Measurements from ENCODE around the gene NDUFB4.
"Not testable (repeated sequence)": the region's sequence is repeated elsewhere in the genome, so short reads cannot be mapped to it uniquely, and the experiment has no call there.

Gene NDUFB4

GRCh38 chr3:120569222-120570057 is 26.7 kb upstream of the NDUFB4 start:
- no peak for DNase-seq (ENCODE audit: low read depth)

DNA sequence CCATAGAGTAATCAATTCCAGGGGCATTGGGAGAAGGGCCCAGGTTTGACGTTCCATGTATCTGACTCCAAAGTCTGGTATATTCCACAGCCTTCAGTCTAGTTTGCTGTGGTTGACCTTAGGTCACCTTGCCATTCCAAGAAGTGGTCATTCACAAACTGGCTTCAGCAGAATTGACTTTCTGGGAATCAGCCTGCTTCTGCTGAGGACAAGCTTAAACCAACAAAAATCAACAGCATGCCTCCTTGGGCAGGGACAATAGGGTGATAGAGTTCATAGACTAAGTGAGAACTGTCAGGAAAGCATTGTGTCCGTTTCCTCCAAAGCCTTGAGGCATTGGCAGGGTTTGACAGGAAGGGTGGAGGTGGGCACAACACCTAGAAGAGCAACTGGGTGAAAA is 24.1 kb upstream of the NDUFB4 start:
- no peak for DNase-seq (ENCODE audit: low read depth)

DNA sequence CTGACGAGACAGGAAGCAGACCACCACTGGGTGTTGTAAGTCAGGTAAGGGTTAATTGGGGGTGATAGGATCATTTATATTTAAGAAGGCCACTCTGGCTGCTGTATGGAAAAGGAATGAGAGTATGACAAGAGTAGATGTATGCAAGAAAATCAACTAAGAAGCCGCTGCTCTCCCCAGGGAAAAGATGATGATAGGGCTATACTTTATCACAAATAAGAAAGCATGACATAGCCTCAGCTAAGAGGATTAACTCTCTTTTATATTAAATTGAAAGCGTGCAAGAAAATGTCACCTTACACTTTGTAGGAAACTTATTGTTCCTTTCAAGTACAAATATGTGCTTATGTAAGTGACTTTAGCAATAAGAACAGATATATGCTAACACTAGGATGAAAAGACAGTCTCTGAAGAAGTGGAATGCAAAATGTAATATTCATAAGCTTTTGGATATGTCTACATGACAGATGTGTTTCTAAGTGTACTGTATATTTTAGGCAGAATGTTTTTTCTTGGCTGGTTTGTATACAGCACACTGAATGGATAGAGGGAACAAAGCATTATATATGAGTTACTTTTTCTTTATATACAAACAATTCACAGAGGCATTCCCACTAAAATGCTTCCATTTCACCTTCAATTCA is 8.7 kb upstream of the NDUFB4 start:
- DNase-seq (ENCODE audit: low read depth), result no peak

DNA sequence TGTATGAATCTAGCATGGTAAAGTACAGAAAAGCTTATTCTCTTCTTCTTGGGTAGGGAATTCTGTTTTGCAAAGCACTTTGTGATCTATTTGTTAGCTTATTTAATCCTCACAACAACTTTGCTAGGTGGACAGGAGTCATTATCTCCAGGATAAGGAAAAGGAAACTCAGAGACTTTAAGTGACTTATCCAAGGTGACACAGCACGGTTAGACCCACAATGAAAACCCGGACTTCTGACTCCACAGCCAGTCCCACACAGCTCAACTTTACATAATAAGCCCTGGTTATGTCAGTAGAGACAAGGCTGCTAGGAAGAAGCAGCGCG is 384 bp upstream of the NDUFB4 start:
- DNase-seq (ENCODE audit: low read depth), result no peak

DNA sequence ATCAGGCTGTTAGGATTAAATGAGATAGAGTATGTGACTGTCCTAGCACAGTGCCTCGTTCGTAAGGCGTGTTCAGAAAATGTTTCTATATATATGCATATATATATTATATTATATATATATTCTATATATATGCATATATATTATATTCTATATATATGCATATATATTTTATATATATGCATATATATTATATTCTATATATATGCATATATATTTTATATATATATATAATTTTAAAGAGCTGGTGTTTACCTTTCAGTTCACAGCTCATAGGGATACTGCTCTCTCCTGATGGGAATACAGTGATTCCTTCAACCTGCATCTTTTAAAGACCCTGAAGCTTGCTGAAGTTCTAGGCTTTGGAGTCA is 702 bp downstream of the NDUFB4 start:
- no peak for DNase-seq (ENCODE audit: low read depth)

DNA sequence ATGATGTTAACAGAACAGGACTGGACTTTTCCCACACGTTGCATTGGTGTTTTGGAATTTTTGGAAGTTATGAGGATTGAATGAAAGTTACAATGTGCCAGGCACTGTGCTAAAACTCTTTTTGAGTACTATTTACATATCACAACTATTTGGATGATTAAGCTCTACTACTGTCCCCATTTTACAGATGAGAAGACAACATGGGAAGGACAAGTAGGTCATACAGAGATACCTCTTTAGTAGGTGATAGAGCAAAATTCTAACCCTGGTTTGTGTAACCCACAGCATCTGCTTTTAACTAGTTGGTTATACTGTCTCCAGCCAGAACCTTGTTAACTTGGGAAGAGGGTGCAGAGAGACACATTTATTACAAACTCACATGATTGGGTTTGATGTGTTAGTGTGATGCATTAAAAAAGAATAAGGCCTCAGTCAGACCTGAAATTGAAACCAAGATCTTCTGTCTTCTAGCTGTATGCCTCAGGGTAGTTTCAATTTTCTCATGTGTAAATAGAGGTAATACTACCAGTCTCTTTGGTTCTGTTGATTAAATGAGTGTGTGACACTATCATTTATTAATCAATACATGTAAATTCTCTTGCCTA is 1.4 kb downstream of the NDUFB4 start:
- DNase-seq (ENCODE audit: low read depth), result no peak

- DNase-seq (ENCODE audit: low read depth), result no peak
Measured at GRCh38 chr3:120599211-120599610, 3.1 kb downstream of the NDUFB4 start.

DNA sequence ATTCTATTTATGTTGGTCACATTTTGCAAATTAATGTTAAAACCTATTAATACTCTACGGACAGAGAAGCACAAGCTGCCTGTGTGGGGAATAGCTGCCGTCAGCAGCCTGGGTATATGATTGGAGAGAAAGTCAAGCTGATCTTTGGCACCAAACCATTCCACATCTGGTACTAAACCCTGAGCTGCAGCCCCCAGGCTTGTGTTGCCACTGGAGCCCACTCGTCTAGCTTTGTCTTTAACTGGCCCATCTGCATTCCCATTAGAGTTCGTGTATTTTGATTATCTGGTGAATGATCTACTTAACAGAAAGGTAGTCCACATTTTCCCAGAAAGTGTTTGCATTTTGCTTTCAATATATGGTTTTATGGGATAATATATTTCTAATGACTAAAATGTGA is 5.4 kb downstream of the NDUFB4 start:
- DNase-seq (ENCODE audit: low read depth), result no peak

GRCh38 chr3:120602682-120603081 is 6.5 kb downstream of the NDUFB4 start:
- DNase-seq (ENCODE audit: low read depth), result no peak

DNA sequence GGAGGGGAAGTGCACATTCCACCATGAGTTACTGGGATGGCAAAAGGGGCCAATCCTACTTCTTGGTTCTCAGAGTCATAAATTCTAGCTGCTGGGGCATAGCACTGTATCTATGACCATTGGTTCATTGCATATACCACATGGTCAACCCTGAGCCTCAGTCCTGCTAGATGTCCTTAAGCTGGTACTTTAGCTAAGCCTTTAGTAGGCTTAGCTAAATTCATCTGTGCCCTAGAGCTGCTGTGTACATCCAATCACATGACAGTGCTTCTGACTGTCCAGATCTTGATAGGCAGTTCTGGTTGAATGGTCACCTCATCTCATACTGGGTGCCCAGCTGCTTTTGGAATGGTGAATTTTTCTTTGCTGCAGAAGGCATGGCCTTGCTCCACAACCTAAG is 8.2 kb downstream of the NDUFB4 start:
- DNase-seq (ENCODE audit: low read depth), result no peak

- no peak for DNase-seq (ENCODE audit: low read depth)
Measured at GRCh38 chr3:120604784-120605183, 8.6 kb downstream of the NDUFB4 start.

DNA sequence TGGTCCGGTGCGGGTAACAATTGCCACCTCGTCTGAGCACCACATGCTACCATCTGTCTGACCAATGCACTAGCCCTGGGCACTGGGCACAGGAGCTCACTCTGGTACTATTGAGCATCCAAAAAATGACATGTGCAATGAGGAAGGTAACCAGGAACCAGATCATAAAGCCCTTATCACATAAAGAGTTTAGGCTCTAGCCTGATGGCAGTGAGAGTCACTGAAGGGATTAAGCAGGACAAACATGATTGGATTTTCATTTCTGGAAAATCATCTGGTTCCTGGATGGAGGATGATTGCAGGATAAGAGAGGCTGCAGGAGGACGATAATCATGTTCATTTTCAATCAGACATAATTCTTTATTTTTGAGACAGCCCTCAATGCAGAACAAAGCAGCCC is 12.4 kb downstream of the NDUFB4 start:
- no peak for DNase-seq (ENCODE audit: low read depth)

- DNase-seq (ENCODE audit: low read depth), result no peak
Measured at GRCh38 chr3:120614765-120615164, 18.6 kb downstream of the NDUFB4 start.

DNA sequence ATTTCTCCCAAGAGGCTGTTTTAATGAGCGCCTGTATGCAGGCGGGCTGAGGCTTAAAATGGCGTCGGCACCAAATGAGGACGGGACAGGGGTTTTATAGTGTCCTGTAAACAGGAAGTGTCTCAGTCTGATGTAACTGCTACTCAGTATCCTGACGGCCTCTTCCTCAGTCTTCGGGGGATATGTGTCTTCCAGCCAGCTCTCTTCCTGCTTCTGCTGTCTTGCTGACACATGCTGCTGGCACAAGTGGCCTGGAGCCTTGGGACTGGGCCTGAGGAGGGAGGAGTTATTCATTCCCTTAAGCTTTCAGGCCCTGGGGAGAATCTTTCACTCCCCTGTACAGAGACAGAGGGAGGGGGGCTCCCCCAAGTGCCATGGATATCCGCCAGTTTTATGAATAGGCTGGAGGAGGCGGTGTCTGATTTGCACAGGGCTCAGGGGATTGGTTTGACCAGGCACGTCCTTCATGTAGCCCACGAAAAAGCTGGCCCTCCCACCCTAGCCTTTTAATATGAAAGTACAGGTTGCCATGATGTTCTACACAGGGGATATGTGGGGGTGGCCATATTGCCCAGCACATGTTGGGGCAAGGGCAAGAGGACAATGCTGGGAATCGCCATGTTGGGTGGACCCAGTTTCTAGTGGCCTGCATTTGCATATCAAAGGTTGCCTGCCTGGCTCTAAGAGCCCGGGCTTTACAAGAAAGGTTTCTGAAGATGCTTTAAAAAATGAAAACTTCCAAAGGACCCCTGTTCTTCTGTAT is 19.9 kb downstream of the NDUFB4 start:
- no peak for DNase-seq (ENCODE audit: low read depth)

DNA sequence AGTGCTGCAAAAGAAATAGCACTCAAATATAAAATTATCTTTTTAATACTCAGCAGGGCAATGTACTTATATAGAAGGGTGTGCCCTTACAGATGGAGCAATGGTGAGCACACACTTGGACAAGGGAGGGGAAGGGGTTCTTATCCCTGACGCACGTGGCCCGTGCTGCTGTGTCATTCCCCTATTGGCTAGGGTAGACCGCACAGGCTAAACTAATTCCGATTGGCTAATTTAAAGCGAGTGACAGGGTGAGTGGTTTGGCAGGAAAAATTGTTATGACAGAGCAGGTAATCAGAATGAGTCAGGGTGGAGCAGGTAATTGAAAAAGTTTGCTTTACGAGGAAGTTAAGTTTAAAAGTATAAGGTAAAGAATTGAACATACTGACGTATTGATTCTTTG is 20.6 kb downstream of the NDUFB4 start:
- not testable (repeated sequence) for DNase-seq (ENCODE audit: low read depth)

GRCh38 chr3:120622457-120622856 is 26.3 kb downstream of the NDUFB4 start:
- DNase-seq (ENCODE audit: low read depth), result no peak

- DNase-seq (ENCODE audit: low read depth), result no peak
Measured at GRCh38 chr3:120622870-120623726, 27.0 kb downstream of the NDUFB4 start.

DNA sequence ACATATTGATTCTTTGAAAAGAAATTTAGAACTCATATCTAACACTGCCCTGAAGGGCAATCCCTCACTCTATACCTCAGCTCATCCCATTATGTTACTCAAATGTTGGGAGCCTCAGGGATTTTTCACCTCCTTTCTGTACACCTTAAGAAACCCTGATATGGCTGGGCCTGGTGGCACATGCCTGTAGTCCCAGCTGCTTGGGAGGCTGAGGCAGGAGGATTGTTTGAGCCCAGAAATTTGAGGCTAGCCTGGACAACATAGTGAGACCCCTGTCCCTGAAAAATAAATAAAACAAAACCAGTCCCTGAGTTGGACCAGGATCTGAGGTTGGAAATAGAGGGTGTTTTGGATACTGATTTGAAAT is 27.6 kb downstream of the NDUFB4 start:
- no peak for DNase-seq (ENCODE audit: low read depth)

DNA sequence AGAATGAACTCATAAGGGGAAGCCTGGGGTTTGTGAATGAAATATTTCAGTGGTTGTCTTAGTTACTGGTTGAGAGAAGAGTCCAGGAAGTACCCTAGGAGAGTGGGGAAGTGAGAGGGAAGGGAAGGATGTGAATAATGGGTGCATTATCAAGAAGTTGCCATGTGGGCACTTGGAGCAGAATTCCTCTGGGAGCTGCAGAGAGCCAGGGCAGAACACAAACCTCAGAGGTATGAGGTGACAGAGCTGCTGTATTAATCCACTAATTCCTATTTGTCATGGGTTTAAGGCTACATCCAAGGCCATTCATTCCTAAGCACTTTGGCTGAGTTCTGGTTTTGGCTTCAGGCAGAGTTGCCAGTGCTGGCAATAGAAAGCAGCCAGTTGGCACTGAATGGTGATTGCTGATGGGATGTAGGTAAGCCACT is 29.0 kb downstream of the NDUFB4 start:
- no peak for DNase-seq (ENCODE audit: low read depth)

DNA sequence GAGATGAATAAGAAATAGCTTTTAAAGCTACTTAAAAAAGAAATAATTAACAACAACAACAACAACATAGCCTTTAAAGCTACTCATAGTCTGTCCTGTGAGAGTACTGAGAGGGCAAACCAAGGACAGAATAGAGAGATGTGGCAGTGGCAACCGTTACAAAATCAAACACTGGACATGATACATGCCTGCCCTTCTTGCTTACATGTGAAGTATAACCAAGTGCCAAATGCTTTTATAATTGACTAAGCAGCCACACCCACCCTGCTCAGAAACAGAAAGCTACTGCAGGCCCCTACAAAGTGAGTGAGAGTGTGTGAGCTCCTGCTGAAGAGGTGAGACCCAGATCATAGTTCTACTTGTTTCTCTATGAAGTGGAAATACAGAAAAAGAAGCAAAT is 38.4 kb downstream of the NDUFB4 start:
- no peak for DNase-seq (ENCODE audit: low read depth)

DNA sequence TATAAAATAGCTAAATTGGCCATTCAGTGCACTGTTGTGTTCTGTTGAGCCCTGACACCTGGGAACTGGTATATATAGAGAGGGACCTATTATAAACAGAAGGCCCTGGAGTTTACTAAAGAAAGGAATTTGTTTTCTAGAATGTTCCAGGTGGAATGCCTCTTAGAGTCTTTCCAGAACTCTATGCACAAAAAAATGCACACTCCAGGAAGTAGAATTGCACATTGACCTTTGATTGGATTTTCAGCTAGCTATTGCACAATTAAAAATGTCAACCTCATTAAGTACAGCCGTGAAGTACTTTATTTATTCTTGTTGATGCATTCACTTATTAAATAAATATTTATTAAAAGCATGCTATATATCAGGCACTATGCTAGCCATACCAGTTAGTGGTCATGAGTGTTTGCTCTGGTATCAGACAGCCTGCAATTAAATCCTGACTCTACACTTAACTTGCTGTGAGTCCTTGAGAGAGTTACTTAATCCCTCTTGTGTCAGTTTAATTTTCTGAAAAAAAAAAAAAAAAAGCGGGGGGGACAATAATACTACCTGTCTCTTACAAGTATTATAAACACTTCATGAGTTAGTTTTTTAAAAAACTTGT is 40.8 kb downstream of the NDUFB4 start:
- no peak for DNase-seq (ENCODE audit: low read depth)

All from stimulated activated CD8-positive, alpha-beta memory T cell treated with anti-CD3 and anti-CD28 coated beads, Interleukin-15, amount 100 ng/mL, for 24 hours (primary cell).